Effector memory CD4-positive, alpha-beta T cell (primary cell): ENCODE data around the gene GSN.

Experiments
- DNase-seq, 3 donors: peaks; one replicate each; pipeline ENCODE4 v3.0.0-alpha.2; 2020
- H3K27ac ChIP-seq: 2 replicates; pipeline ENCODE4 v1.7.0; 2013; ENCODE audit warnings: mild to moderate bottlenecking, low read length, moderate library complexity; ENCODE audit not compliant: insufficient read depth, poor library complexity, severe bottlenecking
- H3K27me3 ChIP-seq: replicated peaks from 2 replicates; pipeline ENCODE4 v1.7.0; 2013; ENCODE audit warnings: mild to moderate bottlenecking, low read length; ENCODE audit not compliant: insufficient read depth, control insufficient read depth, poor library complexity, severe bottlenecking
- H3K36me3 ChIP-seq: 2 replicates; pipeline ENCODE4 v1.7.0; 2013; ENCODE audit warnings: mild to moderate bottlenecking, low read length, moderate library complexity; ENCODE audit not compliant: control insufficient read depth, insufficient read depth
- H3K4me1 ChIP-seq: 2 replicates; pipeline ENCODE4 v1.7.0; 2013; ENCODE audit warnings: low read length, mild to moderate bottlenecking; ENCODE audit not compliant: control insufficient read depth, insufficient read depth, poor library complexity, severe bottlenecking
- H3K4me3 ChIP-seq: 2 replicates; pipeline ENCODE4 v1.7.0; 2013; ENCODE audit warnings: low read length, low read depth, mild to moderate bottlenecking; ENCODE audit not compliant: insufficient read depth, poor library complexity, severe bottlenecking
- H3K9me3 ChIP-seq: 2 replicates; pipeline ENCODE4 v1.7.0; 2013; ENCODE audit warnings: mild to moderate bottlenecking, low read length, moderate library complexity; ENCODE audit not compliant: control insufficient read depth

The GSN gene

DNA sequence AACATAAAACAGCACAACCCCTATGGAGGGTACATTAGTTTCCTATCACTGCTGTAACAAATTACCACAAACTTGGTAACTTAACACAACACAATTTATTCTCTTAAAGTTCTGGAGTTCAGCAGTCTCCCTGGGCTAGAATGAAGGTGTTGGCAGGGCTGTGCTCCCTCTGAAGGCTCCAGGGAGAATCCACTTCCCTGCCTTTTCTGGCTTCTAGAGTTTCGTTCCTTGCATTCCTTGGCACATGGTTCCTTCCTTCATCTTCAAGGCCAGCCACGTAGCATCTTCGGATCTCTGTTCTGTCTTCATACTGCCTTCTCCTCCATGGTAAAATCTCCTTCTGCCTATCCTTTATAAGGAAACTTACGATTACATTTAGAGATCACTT, 25.0 kb upstream of the GSN start:
- Histone ChIP-seq H3K4me3 (no peak overlapping the region), H3K27me3 (no peaks in the 10 kb centered on the region), H3K36me3 (no peaks in the 10 kb centered on the region), H3K4me1 (no peaks in the 10 kb centered on the region), H3K27ac (no peak overlapping the region), H3K9me3 (no peaks in the 10 kb centered on the region)
- no peak for DNase-seq

DNA sequence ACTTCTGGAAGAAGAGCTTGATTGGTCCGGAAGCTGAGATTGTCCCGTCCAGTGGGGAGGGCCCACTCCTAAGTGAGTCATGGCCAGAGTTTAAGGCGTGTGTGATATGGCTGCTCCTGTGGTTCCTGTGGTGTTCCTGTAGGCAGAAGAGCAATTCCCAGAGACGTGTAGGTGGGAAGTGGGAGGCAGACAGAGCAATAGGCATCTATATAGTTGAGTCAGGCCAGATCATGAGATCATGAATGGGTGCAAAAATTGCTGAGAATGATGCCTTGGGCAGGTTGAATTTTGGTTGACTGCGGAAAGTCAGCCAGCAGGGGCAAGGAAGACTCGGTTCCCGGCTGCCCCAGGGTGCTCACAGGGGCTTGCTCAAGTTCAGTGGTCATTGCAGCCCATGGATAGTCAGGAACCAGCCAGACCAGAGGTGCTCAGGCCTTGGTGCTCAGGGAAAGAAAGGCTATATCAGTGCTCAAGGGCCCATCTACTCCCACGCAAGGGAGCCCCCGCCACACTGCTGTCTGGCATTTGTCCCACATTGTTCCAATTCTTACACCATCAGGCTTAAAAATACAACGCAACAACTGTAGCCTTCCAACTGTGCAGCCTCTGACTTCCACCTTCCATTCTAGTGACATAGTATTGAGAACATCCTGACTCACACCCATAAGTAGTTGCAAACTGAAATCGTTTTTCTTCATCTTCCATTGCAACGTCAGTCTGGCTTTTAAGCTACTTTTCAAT, 21.0 kb upstream of the GSN start:
- H3K36me3 ChIP-seq = no peaks in the 10 kb centered on the region
- no peak overlapping the region for H3K27ac ChIP-seq
- no peaks in the 10 kb centered on the region for H3K9me3 ChIP-seq
- H3K4me1 ChIP-seq = no peaks in the 10 kb centered on the region
- no peak for DNase-seq
- no peak overlapping the region for H3K4me3 ChIP-seq
- H3K27me3 ChIP-seq = no peaks in the 10 kb centered on the region

DNA sequence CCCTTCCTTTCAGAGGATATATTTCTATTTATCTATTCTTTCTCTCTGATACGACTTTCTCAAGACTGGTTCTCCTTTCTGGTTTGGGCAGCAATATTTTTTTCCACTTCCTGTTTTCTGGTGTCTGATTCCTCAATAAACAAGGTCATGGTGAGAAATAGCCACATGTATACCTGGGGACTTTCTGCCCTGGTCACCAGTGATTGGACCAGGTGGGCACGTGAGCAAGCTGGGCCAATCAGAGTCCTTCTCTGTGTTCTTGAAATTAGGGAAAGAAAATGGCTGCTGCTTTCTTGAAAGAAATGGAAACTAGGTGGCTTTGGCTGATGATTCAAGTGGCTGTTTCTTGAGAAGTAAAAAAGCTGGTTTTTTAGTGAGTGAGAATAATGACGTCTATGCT, 18.4 kb upstream of the GSN start:
- no peaks in the 10 kb centered on the region for H3K36me3 ChIP-seq
- H3K27ac ChIP-seq = no peak overlapping the region
- no peaks in the 10 kb centered on the region for H3K27me3 ChIP-seq
- H3K9me3 ChIP-seq = no peaks in the 10 kb centered on the region
- no peak for DNase-seq
- no peak overlapping the region for H3K4me3 ChIP-seq
- H3K4me1 ChIP-seq = no peaks in the 10 kb centered on the region

DNA sequence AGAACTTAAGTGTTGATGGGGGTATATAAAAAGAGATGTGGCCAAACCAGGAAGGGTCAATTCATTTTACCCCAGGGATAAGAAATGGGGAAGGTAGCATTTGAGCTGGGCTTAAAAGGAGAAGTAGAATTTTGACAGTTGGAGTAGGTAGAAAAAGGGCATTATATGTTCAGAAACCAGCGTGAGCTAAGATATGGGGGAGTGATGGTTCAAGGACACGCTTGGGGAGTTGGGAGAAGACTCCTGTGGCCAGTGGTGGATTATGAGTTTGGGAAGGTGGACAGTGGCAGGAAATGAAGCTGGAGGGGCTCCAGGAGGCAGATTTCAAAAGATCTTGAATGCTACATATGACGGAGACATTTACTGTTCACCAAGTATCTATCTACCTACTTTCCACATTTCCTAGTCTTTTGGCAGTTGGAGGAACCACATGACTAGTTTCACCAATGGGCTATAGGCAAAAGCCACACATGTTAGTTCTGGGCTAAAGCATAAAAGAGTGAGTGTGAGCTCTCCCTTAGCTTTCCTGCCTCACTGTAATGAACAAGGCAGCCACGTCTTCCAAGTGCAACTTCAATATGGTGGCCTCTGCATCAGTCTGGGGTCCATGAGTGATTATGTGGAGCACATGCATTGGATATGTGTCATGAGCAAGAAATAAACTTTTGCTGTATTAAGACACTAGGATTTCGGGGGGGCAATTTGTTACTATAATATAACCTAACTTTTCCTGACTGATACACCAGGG, 15.7 kb upstream of the GSN start:
- DNase-seq = no peak
- H3K27me3 ChIP-seq = no peaks in the 10 kb centered on the region
- no peaks in the 10 kb centered on the region for H3K4me1 ChIP-seq
- no peak overlapping the region for H3K4me3 ChIP-seq
- H3K36me3 ChIP-seq = no peaks in the 10 kb centered on the region
- no peaks in the 10 kb centered on the region for H3K9me3 ChIP-seq
- H3K27ac ChIP-seq = no peak overlapping the region

DNA sequence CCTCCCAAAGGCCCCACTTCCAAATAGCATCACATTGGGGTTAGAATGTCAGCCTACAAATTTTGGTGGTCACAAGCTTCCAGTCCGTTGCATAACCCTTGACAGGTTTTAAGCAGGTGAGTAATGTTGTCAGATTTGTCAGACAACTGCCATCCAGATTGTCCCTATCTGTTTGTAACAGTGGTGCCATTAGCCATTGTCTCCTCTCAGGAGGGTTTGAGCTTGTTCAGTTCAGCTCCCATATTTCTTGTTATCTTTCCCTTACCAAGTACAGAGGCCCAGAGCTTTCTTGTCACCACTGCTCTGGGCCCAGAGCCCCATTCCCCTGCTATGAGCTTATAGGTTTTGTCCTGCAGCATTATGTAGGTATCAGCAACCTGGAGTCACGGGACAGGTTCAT, 14.8 kb upstream of the GSN start:
- Histone ChIP-seq H3K27ac (no peak overlapping the region), H3K36me3 (no peaks in the 10 kb centered on the region), H3K4me1 (no peaks in the 10 kb centered on the region), H3K27me3 (no peaks in the 10 kb centered on the region), H3K4me3 (no peak overlapping the region), H3K9me3 (no peaks in the 10 kb centered on the region)
- no peak for DNase-seq

DNA sequence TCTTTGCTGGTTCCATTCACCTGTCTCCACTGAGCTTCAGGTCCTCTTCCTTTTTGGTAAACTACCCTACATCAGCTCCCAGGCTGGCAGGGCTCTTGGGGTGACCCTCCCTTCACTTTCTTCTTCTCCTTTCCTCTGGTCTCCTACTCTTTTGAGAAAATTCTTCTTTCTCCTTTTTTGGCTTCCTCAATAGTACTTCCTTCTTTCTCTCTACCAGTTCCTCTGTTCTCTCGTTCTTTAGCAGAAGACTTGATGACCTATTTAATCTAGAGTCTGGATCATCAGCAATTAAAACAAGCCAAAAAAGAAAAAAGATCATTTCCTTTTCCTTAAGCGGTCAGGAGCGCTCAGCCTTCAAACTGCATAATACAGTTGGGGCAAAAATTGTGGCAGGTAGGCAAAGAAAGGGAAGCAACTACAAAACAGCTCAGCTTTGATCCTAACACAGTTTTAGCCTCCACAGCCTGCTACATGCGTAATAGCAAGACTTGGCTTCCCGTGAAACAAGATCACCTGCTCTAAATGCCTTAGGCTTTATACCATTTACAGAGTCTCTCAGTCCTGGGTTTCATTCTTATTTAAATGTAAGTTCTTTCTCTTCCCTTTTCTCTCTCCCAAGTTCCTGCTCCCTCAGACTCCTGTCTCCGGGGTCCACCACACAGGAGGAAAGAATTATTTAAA, 14.0 kb upstream of the GSN start:
- H3K27me3 ChIP-seq = no peaks in the 10 kb centered on the region
- H3K36me3 ChIP-seq = no peaks in the 10 kb centered on the region
- no peaks in the 10 kb centered on the region for H3K4me1 ChIP-seq
- DNase-seq = no peak
- no peak overlapping the region for H3K4me3 ChIP-seq
- H3K27ac ChIP-seq = no peak overlapping the region
- H3K9me3 ChIP-seq = no peaks in the 10 kb centered on the region

DNA sequence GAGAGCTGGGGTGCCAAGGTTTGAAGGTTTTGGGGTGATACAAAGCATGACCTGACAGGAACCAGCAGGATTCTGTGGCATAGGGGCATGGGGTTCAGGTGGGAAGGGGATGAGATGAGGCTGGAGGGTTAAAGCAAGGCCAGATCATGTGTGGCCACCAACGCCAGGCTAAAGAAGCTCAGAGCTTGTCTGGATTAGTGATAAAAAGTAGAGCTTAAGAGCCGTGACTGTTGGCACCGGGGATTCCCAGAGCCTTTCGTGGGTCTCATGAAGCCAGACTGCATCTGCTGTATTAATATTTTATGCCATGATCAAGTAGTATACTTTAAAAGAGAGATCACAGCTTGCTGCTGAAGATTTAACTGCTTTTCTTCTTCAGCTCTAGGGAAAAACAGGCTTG, 8.5 kb upstream of the GSN start:
- no peak for DNase-seq
- no peaks in the 10 kb centered on the region for H3K36me3 ChIP-seq
- no peaks in the 10 kb centered on the region for H3K4me1 ChIP-seq
- no peak overlapping the region for H3K4me3 ChIP-seq
- no peak overlapping the region for H3K27ac ChIP-seq
- no peaks in the 10 kb centered on the region for H3K9me3 ChIP-seq
- H3K27me3 ChIP-seq = no peaks in the 10 kb centered on the region

DNA sequence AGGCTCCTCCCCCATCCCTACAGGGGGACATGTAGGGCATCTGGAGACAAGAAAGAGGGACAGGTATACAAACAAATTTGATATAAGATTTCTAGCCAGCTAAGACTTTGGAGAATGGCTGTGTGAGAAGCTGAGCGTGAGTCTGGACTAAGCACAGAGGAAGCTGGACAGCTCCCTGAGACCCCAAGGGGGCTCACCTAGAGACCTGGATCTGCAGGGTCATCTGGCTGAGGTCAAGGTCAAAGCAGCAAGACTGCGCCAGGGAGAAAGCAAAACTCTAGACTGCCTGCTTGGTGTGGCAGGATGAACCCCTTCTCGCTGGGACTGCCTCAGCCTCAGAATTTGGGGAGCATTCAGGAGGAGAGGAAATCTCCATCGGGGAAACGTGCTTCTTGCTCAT, 8.0 kb upstream of the GSN start:
- H3K27ac ChIP-seq = no peak overlapping the region
- H3K27me3 ChIP-seq = no peaks in the 10 kb centered on the region
- H3K4me3 ChIP-seq = no peak overlapping the region
- no peaks in the 10 kb centered on the region for H3K36me3 ChIP-seq
- DNase-seq = no peak
- H3K9me3 ChIP-seq = no peaks in the 10 kb centered on the region
- H3K4me1 ChIP-seq = no peaks in the 10 kb centered on the region

DNA sequence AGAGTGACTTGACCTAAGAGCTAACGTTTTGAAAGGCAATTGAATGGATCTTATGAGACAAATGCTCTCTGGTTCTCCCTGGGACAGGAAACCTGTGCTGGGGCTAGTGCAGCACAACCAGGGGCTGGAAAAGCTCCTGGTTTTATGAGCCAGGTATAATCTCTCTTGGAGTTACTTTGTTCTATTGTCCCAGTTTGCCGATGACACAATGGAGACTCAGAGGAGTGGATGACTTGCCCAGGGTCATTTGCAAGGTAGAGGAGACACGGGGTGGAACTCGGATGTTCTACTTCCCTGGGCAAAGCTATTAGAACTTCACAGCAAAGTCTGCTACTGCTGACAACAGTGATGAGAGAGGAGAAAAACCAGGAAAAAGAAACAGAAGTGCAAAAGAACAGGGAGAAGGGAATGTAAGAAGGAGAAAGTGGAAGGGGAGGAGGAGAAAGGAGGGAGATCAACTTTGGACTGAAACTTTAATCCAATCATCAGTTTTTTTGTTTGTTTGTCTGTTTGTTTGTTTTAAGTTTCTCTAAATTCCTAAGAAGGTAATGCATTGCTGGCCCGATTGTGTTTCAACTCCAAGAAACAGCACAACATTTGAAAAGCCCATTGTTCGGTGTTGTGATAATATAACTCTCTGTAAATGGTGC, 7.4 kb upstream of the GSN start:
- Histone ChIP-seq H3K27me3 (no peaks in the 10 kb centered on the region), H3K4me3 (no peak overlapping the region), H3K27ac (no peak overlapping the region), H3K4me1 (no peaks in the 10 kb centered on the region), H3K9me3 (no peaks in the 10 kb centered on the region), H3K36me3 (no peaks in the 10 kb centered on the region)
- DNase-seq = no peak

DNA sequence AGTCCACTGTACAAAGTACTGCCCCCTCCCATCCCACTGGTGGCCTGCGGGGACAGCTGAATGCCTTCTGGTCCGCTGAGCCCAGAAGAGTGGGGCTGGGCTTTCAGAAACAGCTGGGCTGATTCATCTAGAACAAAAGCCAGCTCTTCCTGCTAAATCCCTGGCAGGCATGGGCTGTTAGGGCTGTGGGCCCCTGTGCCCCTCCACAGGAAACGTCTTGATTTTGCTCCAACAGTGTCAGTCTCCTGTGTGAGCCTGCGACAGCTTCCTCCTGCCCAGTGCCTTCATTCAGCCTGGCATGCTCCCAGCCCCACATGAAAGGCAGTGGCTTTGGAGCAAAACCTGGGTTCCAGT, 6.9 kb upstream of the GSN start:
- Histone ChIP-seq H3K4me1 (no peaks in the 10 kb centered on the region), H3K9me3 (no peaks in the 10 kb centered on the region), H3K36me3 (no peaks in the 10 kb centered on the region), H3K27ac (no peak overlapping the region), H3K4me3 (no peak overlapping the region), H3K27me3 (no peaks in the 10 kb centered on the region)
- DNase-seq = no peak
